DMS153 treated with DMSO at 0.1 percent for 48 hours (cell line): ENCODE results near the gene PRR35.

ENCODE experiments used
- DNase-seq: peaks from one replicate; lab custom pipeline; 2025; ENCODE audit not compliant: unreplicated experiment; lab: John Stamatoyannopoulos, UW

PRR35 gene

DNA sequence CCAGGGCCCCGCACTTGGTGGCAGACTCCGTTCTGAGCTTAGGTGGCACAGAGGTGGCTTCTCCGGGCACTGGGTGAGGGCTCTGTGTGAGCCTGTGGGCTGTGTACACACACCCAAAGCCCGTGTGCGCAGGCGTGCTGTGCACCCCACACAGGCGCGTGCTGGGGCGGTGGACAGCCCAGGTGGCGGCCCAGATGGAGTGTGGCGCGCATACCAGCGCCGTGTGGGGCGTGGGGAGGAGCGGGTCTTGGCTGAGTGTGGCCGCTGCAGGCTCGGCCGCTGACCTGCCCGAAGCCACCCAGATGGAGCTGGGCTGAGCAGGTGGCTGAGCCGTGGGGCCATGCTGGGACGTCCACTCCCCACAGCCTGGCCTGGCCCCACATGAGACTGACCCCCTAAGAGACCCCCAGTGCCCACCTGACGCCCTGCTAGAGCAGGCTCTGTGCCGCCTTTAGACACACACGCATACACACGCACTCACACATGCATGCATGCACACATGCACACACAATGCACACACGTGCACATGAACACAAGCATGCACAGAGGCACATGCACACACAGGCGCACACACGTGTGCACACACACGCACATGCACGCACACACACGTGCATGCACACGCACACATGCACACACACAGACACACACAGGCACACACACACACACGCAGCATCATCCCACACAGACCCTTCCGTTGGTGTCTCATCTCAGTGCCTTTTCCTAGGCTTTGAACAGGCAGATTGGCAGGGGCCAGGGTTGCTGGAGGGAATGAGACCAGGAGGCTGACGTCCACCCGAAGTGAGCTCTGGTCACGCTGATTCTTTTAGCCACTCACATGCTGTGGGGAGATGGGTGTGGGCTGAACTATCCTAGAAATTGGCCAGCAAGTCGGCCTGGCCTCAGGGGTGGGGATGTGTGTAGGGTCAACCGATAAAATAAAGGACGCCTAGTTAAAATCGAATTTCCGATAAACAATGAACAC lies 2.1 kb downstream of the PRR35 start:
- no peak for DNase-seq

DNA sequence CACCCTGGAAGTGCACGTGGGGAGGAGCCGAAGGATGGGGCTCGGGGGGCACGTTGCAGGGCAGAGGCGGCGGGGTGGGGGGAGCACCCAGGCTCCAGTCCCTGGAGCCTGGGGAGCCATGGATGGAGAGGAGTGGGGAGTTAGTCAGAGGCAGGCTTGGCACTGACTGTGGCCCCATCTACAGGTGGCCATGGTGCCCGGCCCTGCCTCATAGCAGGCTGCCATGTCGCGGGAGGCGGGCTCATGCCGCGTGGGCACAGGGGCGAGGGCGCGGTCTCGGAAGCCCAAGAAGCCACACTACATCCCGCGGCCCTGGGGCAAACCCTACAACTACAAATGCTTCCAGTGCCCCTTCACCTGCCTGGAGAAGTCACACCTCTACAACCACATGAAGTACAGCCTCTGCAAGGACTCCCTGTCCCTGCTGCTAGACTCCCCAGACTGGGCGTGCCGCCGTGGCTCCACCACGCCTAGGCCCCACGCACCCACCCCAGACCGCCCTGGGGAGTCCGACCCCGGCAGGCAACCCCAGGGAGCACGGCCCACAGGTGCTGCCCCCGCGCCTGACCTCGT lies 3.0 kb downstream of the PRR35 start:
- no peak for DNase-seq

DNA sequence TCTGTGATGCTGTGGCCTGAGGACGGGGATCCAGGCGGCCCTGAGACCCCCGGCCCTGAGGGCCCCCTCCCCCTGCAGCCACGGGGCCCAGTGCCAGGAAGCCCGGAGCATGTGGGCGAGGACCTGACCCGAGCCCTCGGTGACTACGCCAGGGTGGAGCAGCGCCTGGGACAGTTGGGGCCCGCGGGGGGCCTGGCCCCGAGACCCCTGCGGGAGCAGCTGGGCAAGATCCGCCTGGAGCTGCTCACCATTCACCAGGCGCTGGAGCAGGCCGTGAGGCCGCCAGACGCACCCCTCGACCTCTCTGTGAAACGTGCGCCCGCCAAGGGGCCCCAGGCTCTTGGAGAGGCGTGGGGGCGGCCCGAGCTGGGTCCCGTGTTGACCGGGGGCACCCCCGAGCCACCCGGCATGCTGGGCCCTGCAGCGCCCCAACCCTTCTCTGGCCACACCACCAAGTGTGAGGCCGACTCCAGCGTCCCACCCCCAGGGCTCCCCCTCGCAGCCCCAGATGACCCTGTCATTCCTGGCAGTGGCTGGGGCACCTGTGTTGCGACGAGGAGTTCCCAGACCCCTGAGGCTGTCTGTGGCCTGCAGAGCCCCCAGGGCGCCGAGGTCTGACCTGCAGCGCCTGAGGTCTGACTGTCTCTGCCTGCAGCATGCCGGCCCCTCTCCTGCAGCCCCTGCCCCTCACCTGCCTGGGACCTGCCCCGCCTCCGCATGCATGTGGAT lies 4.7 kb downstream of the PRR35 start:
- DNase-seq = no peak

DNA sequence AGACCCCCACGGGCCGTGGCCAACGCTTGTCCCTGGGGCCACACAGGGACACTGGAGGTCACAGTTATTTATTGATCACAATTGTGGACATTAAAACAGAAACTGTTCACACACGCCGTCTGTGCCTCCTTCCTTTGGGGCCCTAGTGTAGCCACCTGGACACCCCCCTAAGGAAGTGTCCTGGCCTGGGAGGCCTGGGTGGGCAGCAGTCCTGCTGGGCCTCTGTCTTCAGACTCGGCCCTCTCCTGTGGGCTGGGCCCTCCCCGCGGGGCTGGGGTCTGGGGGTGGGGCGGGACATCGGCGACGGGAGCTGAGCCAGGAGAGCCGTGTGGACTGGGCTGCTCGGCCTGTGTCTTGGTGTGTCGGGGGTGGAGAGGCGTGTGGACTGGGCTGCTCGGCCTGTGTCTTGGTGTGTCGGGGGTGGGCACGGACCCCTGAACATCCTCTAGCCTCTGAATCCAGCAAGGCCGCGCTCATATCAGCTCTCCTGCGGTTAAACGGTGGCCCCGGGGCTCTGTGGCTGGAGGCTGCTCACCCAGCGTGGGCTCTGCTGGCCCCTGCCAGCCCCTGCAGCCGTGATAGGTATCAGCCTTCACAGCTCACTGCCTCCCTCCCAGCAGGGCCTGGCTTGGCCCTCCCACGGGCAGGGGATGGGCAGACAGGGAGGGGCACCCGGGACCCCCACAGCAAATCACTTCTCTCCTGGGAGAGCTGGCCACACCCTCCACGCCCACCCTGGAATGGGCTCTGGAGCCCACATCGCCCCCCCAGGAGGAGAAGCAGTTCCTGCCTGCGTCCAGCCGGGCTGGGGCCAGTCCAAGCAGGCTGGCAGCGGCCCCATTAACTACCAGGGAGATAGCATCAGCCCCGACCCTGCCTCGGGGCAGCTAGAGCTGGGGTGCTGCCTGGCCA lies 5.5 kb downstream of the PRR35 start:
- DNase-seq = no peak

DNA sequence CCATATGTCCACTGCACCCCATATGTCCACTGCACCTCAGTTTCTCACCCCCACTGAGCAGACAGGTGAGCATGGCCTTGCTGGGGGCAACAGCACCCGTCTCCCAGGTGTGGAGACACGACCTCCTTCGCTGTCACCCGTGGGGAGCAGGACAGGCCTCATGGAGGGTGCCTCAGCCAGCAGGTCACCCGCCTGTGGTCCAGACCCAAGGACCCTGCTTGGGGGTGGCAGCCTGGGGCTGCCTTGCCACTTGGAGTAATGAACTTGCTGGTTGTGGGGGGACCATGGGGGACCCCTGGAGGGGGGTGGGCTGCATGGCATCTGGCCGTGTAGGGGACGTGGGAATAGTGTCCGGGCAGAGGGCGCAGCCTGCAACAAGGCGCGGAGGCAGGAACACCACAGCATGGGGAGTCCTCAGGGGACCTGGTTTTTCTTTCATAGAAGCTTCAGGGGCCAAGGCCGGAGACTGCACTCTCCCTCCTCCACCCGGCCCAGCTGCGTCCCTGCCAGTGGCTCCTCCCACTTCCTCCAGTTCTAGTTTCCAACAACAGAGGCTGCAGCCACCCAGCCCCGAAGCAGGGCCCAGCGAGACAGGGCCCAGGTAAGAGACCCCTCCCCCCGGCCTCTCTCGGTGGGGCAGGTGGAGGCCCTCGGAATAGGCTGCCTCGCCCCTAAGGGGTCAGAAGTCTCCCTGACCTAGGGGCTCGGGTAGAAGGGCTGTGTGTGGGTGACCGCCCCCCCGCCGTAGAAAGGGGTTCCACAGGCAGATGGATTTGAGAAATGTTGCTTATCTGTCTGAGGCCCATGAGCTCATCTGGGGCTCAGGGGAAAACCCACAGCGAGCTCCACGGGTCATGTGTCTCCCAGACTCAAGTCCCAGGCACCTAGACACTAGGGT lies 6.5 kb downstream of the PRR35 start, which contains the start of gene NHLRC4:
Gene NHLRC4 (plus strand): TSS at position 531 of the 898 bp plus-strand sequence. CDS start 1,043 bp downstream, outside the sequence.
- peak; percentile 12 for DNase-seq

DNA sequence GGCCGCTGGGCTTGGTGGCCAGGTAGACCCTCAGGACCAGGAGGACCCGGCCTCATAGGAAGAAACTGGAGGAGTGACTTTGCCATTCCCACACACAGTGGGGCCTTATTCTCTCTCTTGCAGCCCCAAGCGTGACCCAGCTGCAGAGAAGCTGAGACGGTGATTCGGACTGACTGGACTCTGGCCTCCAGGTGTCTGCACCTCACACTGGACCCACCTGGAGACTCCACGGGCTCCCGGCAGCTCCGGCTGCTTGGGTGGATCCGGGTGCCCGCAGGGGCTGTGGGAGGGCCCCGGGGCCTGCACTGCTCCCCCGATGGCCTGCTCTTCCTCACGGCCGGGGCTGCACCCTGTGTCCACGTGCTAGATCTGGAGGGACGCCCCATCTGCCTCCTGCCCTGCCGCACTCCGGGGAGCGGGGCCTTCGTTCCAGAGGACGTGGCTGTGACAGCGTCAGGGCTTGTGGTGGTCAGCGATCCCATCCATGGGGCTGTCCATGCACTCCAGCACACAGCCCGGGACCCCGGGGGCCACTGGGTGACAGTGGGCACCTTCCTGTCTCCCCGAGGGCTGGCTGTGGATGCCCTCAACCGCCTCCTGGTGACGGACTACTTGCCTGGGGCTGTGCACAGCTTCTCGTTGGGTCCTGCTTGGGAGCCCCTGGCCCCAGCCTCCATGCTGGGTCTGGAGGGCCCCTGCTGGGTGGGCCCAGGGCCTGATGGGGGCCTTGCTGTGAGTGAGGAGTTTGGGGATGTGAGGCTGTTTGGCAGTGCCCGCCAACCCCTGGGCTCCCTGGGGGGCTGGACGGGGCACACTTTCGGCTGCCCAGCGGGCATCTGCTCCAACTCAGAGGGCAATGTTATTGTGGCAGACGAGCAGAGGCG lies 7.4 kb downstream of the PRR35 start:
- no peak for DNase-seq

DNA sequence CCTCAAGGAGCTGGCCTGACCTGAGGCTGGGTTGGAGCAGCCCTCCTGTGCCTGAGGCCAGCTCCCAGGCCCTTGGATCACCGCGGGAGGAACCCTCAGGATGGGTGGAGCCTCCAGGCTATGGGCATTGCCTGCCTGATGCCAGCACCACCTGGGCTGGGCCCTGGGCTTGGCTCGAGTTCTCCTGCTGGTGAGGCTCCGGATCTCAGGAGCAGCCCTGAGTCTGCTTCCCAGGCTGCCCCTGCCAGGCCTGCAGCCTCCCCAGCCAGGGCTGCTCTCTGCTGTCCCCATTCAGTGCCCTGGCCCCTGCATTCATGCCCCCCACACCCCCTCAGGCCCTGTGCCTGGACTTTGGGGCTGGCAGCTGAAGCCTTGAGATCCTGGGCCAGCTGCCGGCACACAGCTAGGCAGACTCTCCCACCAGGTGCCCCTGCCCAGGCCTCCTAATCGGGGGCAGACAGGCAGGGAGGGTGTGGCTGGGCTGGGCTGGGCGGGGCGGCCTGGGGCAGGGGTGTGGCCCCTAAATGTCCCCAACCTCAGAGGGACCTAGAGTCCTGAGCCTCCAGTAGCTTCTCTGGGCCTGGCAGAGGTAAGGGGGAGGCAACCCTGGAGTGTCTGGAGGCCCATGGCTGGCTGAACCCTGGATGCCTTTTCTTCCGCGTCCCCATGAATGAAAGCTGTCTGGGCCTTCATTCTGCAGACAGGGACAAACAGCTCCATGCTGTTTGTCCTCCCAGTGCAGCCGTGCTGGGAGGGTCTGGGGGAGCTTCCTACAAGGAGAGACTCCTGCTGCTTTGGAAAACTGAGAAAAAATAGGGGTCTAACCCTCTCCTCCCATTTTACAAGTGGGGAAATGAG lies 8.4 kb downstream of the PRR35 start:
- DNase-seq = no peak

DNA sequence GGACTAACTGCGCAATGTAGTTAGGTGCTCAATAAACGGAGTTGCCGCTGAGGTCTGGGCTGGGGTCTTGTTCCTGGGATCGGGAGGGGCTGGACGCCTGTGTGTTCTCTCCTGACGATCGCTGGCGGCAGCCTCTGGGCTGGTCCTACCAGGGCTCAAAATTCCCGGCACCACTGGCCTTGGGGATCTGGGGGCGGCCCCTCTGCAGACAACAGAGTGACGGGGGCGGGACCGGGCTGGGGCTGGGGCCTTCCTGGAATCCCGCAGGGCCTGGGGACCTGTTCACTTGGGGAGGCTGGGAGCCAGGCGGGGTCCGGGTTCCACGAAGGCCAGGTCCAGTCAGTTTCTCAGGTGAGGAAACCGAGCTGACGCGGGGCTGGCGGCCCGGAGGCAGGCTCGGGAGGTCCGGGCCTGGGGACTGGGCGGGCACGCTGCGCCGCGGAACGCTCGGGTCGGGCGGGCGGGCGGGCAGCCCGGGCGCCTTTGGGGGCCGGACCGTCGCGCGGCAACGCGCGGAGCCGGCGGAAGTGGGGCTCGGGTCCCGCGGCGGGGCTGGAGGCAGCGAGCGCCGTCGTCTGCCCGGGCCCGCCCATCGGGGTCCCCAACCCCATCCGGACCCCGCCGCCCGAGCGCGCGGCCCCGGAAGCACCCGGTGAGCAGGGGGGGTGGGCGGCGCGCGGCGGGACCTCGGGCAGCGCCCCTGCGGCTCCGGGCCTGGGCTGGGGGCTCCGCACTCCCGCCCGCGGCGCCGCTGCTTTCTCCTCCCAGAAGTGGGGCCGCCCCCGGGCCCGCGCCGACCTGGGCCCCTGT lies 9.5 kb downstream of the PRR35 start, which contains the start of gene PIGQ:
Gene PIGQ (plus strand): TSS at position 524 of the 810 bp plus-strand sequence. CDS start 4,107 bp downstream, outside the sequence.
- DNase-seq = no peak

DNA sequence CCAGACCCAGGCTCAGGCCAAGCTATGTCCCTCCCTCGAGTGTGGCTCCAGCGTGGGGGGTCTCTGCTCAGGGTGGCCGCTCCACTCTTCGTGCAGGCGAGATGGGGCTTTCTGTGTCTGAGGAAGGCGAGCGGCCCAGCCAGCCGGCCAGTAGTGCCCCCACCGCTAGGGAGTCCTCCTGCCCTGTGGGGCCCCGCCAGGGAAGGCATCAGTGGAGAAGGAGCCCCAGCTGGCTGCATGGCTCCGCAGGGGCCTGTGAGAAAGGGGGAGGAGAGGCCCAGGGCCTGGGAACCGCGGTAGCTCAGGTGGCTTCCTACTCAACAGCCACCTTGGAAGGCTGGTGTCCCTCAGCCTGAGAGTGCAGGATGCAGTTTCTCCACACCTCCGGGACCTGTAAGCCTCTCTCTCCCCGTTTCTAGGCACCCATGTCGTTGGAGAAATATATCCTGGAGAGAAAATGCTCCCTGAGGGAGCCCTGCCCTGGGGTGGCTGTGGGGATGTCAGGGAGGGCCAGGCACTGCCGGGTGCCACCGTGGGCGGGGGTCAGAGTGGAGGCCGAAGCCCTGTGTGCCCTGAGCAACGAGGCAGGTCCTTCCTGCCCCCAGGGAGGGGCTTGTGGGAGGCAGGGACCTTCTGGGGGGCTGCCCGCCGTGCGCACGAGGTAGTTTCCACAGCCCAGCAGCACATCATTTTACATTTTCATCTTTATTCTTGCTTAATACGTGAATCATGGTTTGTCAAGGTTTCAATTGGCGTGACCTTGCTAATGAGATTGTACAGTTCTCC lies 12.9 kb downstream of the PRR35 start:
- no peak for DNase-seq

DNA sequence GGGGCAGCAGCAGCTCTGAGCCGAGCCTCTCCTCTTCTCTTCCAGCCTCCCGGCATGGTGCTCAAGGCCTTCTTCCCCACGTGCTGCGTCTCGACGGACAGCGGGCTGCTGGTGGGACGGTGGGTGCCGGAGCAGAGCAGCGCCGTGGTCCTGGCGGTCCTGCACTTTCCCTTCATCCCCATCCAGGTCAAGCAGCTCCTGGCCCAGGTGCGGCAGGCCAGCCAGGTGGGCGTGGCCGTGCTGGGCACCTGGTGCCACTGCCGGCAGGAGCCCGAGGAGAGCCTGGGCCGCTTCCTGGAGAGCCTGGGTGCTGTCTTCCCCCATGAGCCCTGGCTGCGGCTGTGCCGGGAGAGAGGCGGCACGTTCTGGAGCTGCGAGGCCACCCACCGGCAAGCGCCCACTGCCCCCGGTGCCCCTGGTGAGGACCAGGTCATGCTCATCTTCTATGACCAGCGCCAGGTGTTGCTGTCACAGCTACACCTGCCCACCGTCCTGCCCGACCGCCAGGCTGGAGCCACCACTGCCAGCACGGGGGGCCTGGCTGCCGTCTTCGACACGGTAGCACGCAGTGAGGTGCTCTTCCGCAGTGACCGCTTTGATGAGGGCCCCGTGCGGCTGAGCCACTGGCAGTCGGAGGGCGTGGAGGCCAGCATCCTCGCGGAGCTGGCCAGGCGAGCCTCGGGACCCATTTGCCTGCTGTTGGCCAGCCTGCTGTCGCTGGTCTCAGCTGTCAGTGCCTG lies 14.0 kb downstream of the PRR35 start:
- DNase-seq = no peak

DNA sequence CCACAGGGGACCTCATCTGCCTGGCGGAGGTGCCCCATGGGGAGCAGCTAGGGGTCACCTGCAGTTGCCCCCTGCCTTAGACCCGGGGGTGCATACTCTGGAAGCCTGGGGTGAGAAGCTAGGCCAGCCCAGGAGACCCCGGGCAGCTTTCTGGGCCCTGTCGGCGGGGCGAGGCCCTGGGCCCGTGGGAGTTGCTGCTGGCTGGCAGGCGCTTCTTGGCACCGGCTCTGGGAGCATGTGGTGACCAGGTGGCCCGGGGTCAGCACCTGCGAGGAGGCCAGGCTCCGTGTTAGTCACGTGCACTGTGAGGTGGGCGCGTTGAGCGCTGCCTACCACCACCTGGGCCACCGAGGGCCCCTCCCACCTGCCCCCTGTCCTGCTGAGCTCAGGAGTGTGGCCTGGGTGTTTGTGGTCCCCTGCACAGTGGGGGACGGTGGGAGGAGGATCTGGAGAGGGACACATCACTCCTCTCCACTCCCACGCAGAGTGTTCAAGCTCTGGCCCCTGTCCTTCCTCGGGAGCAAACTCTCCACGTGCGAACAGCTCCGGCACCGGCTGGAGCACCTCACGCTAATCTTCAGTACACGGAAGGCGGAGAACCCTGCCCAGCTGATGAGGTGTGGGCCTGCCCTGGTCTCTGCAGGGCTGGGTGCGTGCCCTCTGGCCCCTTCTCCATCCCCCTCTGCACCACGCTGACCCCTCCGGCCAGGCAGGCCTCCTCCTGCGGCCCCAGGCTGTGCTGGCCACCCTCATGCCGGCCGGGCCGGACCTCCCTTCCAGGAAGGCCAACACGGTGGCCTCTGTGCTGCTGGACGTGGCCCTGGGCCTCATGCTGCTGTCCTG lies 15.4 kb downstream of the PRR35 start:
- DNase-seq = no peak

DNA sequence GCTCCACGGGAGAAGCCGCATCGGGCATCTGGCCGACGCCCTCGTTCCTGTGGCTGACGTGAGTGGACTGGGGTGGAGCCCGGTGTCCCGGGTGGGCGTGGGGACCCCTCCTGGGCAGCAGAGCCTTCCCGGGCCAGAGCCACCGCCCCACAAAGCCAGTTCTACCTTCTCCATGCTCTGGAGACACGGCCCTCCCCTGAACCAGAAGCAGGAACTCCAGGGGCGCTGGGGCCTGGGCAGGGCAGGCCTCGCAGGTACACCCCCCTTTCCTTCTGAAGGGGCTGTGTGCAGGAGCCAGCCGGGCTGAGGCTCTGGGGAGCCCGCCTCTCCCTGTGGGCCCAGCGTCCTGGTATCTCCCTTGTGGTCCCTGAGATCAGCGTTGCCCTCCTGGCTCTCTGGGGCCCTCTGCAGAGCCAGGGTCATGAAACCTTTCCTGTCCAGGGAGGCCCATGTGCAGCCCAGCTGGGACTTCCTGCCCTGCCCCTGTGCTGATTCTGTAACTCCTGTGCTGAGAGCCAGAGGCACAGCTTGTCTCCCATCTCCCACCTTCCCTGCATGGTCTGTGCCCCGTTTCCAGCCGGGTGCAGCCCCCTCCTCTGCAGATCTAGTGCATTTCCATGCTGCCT lies 16.1 kb downstream of the PRR35 start:
- DNase-seq = no peak

DNA sequence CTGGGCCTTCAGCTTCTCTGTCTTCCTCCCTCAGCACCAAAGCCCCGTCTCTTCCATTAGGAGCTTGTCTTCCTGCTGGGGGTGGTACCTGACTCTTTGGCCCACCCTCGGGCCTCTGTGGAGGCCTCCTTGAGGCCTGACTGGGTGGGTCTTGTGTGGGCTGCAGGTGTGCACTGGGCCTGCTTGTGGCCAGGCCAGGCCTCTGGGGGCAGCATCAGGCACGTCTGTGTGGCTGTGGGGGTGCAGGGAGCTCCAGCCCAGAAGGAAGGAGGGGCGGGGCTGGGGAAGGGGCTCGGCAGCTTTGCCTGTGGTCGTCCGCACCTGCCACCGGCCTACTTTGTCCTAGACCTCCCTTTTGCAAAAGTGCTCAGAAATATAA lies 16.6 kb downstream of the PRR35 start:
- DNase-seq = no peak

DNA sequence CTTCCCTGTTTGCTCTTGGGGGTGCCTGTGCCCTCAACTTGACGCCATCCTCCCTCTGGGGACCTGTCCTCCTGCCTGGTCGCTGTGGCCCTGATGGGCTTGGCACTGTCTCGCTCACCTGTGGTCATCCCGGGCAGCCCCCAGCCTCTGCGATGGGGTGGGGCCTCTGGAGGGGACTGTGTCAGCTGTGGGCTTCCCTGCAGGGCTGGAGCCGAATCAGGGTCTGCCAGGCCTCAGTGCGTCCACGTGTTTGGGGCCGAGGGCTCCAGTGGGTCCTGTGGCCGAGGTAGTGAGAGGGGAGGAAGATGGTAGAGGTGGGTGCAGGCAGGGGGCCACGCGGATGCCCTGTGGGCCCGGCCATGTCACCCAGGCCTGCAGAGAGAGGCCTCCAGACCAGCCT lies 17.6 kb downstream of the PRR35 start:
- no peak for DNase-seq
